HG02852 (cell line): Measurements from ENCODE around the gene SLC11A1.
A peak's percentile ranks its signal among the peaks of the same experiment; 100 is the strongest.

Source experiments
- ATAC-seq: cut with Tn5 transposase; IDR thresholded peaks from one replicate; pipeline ENCODE4 v1.9.1; 2021; ENCODE audit warnings: mild to moderate bottlenecking, moderate library complexity; ENCODE audit not compliant: unreplicated experiment

SLC11A1 gene

GRCh38 chr2:218366621-218367414 lies 15.3 kb upstream of the SLC11A1 start:
- no peak for ATAC-seq

- ATAC-seq = peak; percentile 94
Observed at GRCh38 chr2:218367415-218368149, 14.5 kb upstream of the SLC11A1 start.

DNA sequence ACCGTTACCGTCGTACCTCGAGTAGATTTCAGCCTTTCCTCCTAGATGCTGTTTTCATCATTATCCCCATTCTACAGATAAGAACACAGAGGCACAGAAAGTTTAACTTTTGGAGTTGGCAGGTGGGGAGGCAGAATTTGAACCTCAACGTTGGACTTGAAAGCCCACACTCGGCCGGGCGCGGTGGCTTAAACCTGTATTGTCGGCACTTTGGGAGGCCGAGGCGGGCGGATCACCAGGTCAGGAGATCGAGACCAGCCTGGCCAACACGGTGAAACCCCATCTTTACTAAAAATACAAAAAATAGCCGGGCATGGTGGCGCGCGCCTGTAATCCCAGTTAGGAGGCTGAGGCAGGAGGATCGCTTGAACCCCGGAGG lies 13.9 kb upstream of the SLC11A1 start:
- no peak for ATAC-seq

DNA sequence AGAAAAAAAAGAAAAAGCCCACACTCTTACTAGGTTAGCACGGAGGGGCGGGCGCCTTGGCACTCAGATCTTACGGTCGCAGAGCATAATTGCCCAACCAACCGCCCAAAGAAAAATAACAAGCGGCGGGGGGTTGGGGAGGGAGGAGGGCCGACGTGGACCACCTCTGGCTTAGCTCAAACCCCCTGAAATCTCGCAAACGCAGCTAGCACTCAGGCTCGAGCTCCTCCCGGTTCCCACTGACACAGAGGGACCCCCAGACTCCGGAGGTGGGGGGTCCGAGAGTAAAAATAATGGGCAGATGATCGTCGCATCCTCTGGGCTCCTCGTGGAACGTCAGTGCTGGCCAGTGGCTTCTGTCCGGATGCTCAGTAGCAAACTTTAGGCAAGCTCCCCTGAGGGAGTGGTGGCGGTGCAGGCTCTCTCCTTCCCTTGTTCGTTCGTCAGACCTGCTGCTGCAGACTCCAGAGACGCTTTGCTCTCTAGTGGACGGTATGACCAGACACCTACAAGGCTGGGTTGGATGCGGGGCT lies 13.4 kb upstream of the SLC11A1 start:
- no peak for ATAC-seq

DNA sequence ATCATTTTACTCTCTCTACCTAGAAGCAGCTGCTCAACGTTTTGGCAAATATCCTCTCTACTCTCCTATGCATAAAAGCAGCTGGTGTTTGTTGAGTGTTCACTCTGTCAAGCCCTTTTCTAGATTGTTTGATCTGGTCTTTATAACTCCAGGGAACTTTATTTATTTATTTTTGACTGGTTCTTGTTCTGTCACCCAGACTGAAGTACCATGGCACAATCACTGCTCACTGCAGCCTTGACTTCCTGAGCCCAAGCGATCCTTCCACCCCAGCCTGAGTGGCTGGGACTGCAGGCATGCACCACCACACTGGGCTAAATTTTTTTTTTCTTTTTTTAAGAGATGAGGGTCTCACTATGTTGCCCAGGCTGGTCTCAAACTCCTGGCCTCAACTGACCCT lies 12.7 kb upstream of the SLC11A1 start:
- ATAC-seq = no peak

DNA sequence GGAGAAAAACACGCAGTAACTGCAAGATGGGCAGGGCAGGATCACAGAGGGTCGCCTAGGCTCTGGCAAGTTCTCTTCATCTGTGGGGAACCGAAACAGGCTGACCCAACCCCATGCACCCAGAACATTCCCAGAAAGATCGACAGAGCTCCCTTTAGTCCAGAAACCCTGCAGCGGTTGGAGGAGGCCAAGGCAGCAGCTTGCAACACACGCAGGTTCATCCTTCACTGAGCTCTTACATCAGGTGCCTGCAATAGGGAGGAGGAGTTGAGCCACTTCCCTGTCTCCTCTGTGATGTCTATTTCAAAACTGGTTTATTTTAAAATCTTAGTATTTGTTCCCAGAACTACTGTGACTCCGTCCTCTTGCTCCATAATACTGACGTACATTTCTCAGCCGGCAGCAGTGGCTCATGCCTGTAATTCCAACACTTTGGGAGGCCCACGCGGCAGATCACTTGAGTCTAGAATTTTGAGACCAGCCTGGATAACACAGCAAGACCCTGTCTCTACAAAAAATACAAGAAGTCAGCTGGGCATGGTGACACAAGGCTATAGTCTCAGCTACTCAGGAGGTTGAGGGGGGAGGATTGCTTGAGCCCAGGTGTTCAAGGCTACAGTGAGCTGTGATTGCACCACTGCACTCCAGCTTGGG lies 11.5 kb upstream of the SLC11A1 start:
- no peak for ATAC-seq

DNA sequence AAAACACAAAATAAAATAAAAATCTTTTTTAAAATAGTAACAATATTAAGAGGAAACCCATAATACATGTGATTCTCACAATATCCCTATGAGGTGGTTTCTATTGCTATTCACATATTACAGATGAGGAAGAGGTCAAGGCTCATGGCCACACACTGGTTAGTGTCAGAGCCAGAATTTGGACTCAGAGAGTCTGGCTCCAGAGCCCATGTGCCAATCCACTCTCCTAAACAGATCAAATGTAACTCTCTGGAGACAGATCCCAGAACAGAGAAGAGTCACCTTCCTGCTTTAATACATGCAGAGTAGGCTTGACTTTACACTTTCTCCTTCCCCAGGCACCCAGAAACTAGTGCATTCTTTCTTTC lies 10.1 kb upstream of the SLC11A1 start:
- ATAC-seq = no peak

GRCh38 chr2:218374795-218375194 lies 7.3 kb upstream of the SLC11A1 start:
- no peak for ATAC-seq

GRCh38 chr2:218375212-218375611 lies 6.9 kb upstream of the SLC11A1 start:
- ATAC-seq = no peak

GRCh38 chr2:218378053-218378452 lies 4.0 kb upstream of the SLC11A1 start:
- no peak for ATAC-seq

DNA sequence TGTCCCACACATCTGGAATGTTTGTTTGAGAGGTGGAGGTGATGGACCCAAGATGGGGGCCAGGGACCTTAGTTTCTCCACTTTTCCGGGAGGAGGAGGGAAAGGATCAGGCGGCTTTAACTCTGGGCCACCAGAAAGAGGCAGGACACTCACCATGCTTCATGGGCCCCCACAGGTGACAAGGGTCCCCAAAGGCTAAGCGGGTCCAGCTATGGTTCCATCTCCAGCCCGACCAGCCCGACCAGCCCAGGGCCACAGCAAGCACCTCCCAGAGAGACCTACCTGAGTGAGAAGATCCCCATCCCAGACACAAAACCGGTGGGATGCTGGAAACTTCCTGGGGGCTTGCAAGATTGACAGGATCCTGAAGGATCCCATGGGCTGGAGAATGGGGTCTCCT lies 712 bp downstream of the SLC11A1 start:
- no peak for ATAC-seq

GRCh38 chr2:218383892-218384519 lies 1.9 kb downstream of the SLC11A1 start:
- ATAC-seq = no peak

DNA sequence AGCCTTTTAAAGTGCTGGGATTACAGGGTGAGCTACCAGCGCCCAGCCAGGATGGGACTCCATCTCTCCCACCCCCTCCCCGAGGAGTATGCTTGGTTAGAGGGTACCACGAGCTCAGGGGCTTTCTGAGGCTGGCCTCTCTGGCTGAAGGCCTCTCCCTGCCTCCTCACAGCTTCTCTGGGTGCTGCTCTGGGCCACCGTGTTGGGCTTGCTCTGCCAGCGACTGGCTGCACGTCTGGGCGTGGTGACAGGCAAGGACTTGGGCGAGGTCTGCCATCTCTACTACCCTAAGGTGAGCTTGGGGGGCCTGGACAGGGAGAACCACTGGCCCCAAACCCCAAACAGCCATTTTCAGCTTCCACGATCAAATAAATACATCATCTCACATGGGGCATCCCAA lies 2.9 kb downstream of the SLC11A1 start:
- ATAC-seq = no peak

GRCh38 chr2:218386505-218387368 lies 4.7 kb downstream of the SLC11A1 start:
- no peak for ATAC-seq

DNA sequence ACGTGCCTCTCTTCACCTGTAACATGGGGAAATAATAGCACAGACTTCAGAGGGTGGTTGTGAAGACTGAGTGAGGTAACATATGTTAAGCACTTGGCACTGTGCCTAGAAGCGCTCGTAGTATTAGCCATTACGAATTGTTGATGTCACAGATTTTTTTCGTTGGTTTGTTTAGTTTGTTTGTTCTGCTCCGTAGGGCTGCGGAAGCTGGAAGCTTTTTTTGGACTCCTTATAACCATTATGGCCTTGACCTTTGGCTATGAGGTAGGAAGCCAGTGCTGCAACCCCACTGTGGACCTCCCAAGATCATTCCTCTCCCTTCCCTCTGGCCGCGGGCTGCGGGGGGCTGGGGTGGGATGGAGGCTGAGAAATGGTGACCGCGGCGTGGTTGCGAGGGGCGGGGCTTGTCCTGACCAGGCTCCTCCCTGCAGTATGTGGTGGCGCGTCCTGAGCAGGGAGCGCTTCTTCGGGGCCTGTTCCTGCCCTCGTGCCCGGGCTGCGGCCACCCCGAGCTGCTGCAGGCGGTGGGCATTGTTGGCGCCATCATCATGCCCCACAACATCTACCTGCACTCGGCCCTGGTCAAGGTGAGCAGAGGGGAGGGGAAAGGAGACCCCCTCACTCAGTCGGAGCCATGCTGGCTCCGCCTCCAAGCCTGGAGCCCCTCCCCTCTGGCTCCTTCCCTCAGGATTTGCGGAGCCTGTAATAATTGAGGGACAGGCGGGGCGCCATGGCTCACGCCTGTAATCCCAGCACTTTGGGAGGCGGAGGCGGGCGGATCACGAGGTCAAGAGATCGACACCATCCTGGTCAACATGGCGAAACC lies 5.5 kb downstream of the SLC11A1 start:
- ATAC-seq = no peak

DNA sequence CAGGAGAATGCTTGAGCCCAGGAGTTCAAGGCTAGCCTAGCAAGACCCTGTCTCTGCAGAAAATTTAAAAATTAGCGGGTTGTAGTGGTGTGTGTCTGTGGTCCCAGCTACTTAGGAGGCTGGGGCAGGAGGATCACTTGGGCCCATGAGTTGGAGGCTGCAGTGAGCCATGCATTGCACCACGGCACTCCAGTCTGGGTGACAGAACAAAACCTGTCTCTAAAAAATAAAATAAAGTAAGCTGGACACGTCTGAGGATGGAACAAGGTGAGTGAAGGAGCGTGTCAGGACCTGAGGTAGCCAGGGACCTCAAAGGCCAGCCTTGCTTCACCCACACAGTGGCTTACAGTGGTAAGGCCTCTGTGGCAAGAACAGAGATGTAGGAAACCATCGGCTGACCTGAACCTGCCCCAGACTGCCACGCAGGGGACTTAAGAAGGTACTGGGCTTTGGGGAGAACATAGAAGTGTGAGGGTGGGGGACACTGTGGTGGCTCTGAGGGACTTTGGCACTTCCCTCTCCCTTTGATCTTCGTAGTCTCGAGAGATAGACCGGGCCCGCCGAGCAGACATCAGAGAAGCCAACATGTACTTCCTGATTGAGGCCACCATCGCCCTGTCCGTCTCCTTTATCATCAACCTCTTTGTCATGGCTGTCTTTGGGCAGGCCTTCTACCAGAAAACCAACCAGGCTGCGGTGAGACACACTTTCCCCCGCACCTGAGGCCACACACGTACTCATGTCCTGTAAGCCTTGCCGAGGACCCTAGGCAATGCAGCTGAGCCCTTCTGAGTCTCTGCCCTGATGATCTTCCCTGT lies 7.5 kb downstream of the SLC11A1 start:
- no peak for ATAC-seq

- no peak for ATAC-seq
Observed at GRCh38 chr2:218391202-218391601, 9.1 kb downstream of the SLC11A1 start.

DNA sequence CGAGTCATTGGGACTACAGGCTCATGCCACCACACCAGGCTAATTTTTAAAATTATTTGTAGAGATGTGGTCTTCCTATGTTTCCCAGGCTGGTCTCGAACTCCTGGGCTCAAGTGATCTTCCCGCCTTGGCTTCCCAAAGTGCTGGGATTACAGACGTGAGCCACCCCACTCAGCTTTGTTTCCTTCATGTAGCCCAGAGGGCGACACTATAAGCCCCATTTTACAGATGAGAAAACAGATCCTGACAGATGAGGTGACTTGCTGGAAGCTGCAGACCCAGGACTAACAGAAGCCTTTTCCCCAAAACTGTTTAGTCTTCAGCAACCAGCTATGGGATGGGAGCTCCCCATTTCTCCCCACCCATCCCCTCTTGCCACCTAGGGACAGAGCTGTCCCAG lies 10.4 kb downstream of the SLC11A1 start:
- ATAC-seq = no peak
